IMR-90 (cell line): ENCODE data around the gene NALCN.

Experiments used
- RAD21 ChIP-seq: IDR thresholded peaks from 2 replicates; pipeline ENCODE4 v1.6.1; 2012; ENCODE audit warnings: low read length, improper control_type of control experiment
- TF ChIP-seq, protein P1 (sequence below): conservative IDR thresholded peaks from 2 replicates; pipeline ENCODE4 v1.5.1; 2012; ENCODE audit warnings: mild to moderate bottlenecking, low read depth, low read length, improper control_type of control experiment

DNA sequence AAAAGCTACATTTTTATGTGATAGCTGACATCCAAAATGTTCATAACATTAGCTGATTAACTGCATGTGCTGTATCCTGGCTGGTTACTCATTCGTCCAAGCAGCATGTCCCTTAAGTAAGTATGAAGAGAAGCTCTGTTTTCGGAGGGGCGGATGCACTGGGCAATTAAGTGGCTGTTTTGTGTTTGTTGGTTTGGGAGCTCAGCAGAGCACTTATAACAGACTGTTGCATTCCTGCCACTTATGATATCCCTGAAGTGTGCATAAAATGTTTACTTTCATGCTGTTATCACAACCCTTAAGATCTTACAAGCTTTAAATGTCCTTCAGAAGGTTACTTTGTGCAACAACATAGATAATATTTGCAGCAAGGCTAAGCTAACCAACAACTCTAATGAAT, 264.1 kb downstream of the NALCN start:
- TF ChIP-seq RAD21 = no peak
- TF ChIP-seq, protein P1, sequence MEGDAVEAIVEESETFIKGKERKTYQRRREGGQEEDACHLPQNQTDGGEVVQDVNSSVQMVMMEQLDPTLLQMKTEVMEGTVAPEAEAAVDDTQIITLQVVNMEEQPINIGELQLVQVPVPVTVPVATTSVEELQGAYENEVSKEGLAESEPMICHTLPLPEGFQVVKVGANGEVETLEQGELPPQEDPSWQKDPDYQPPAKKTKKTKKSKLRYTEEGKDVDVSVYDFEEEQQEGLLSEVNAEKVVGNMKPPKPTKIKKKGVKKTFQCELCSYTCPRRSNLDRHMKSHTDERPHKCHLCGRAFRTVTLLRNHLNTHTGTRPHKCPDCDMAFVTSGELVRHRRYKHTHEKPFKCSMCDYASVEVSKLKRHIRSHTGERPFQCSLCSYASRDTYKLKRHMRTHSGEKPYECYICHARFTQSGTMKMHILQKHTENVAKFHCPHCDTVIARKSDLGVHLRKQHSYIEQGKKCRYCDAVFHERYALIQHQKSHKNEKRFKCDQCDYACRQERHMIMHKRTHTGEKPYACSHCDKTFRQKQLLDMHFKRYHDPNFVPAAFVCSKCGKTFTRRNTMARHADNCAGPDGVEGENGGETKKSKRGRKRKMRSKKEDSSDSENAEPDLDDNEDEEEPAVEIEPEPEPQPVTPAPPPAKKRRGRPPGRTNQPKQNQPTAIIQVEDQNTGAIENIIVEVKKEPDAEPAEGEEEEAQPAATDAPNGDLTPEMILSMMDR = no peak
